HepG2 (cell line): ENCODE measurements around the gene DNAJC5. TPM values are rescaled to one million over a fixed set of nuclear protein-coding genes. Genes with fewer than 3 reads are reported as not detected.

Experiments used
- GZF1 ChIP-seq: sonication (generic); formaldehyde crosslinking; IDR thresholded peaks from 2 replicates; pipeline ENCODE4 v1.5.1; 2020; ENCODE audit warnings: mild to moderate bottlenecking, missing genetic modification reagents
- HBP1 ChIP-seq: IDR thresholded peaks from 2 replicates; pipeline ENCODE4 v1.6.1; 2016; ENCODE audit warnings: low read depth, control low read depth
- HMG20A ChIP-seq: IDR thresholded peaks from 2 replicates; pipeline ENCODE4 v1.6.1; 2016; ENCODE audit warnings: borderline replicate concordance
- JUNB ChIP-seq: sonication (generic); formaldehyde crosslinking; IDR thresholded peaks from 2 replicates; pipeline ENCODE4 v1.8.0; 2022; ENCODE audit warnings: missing genetic modification reagents, mild to moderate bottlenecking, borderline replicate concordance
- KLF13 ChIP-seq: sonication (generic); formaldehyde crosslinking; IDR thresholded peaks from 2 replicates; pipeline ENCODE4 v1.4.0; 2020; ENCODE audit warnings: mild to moderate bottlenecking, missing genetic modification reagents
- MXD3 ChIP-seq: IDR thresholded peaks from 2 replicates; pipeline ENCODE4 v1.6.1; 2016; ENCODE audit warnings: mild to moderate bottlenecking, missing biosample characterization, missing genetic modification reagents
- NFIC ChIP-seq: IDR thresholded peaks from 2 replicates; pipeline ENCODE4 v1.6.1; 2012; ENCODE audit warnings: mild to moderate bottlenecking, low read length, inconsistent platforms
- PPARG ChIP-seq: conservative IDR thresholded peaks from 2 replicates; pipeline ENCODE4 v1.6.1; 2016; ENCODE audit warnings: missing biosample characterization, missing genetic modification reagents
- RCOR2 ChIP-seq: IDR thresholded peaks from 2 replicates; pipeline ENCODE4 v1.6.1; 2016; ENCODE audit warnings: missing biosample characterization, missing genetic modification reagents
- TBL1XR1 ChIP-seq: fragments of 150-350 bp; IDR thresholded peaks from 2 replicates; pipeline ENCODE4 v1.6.1; 2014; ENCODE audit warnings: borderline replicate concordance, low read length; ENCODE audit not compliant: partially characterized antibody
- ZFP82 ChIP-seq: sonication (generic); formaldehyde crosslinking; IDR thresholded peaks from 2 replicates; pipeline ENCODE4 v1.5.1; 2020; ENCODE audit warnings: mild to moderate bottlenecking, missing genetic modification reagents, borderline replicate concordance
- ZNF547 ChIP-seq: sonication (generic); formaldehyde crosslinking; IDR thresholded peaks from 2 replicates; pipeline ENCODE4 v1.5.1; 2020; ENCODE audit warnings: mild to moderate bottlenecking, missing genetic modification reagents
- ZNF598 ChIP-seq: sonication (generic); formaldehyde crosslinking; IDR thresholded peaks from 2 replicates; pipeline ENCODE4 v1.5.1; 2020; ENCODE audit warnings: mild to moderate bottlenecking, missing genetic modification reagents, borderline replicate concordance
- ZNF652 ChIP-seq: IDR thresholded peaks from 2 replicates; pipeline ENCODE4 v1.6.1; 2016; ENCODE audit warnings: low read depth, borderline replicate concordance
- ZNF674 ChIP-seq: sonication (generic); formaldehyde crosslinking; IDR thresholded peaks from 2 replicates; pipeline ENCODE4 v1.5.0; 2020; ENCODE audit warnings: low read depth, mild to moderate bottlenecking, missing genetic modification reagents
- ZNF709 ChIP-seq: sonication (generic); formaldehyde crosslinking; IDR thresholded peaks from 2 replicates; pipeline ENCODE4 v1.5.0; 2020; ENCODE audit warnings: mild to moderate bottlenecking, missing genetic modification reagents
- ZNF713 ChIP-seq: sonication (generic); formaldehyde crosslinking; IDR thresholded peaks from 2 replicates; pipeline ENCODE4 v1.4.0; 2020; ENCODE audit warnings: mild to moderate bottlenecking, missing genetic modification reagents
- ZNF761 ChIP-seq: sonication (generic); formaldehyde crosslinking; conservative IDR thresholded peaks from 2 replicates; pipeline ENCODE4 v1.4.0; 2020; ENCODE audit warnings: mild to moderate bottlenecking, missing genetic modification reagents
- ZNF839 ChIP-seq: sonication (generic); formaldehyde crosslinking; IDR thresholded peaks from 2 replicates; pipeline ENCODE4 v1.4.0; 2020; ENCODE audit warnings: missing genetic modification reagents, mild to moderate bottlenecking, borderline replicate concordance
- polyA plus RNA-seq, 8 experiments: library from polyadenylated mRNA; depleted of rRNA in 3 of 8; stranded (reverse) in 7 of 8; unstranded in 1 of 8; fragments of >200 nt; fragmentation: Illumina TruSeq in 4 of 8; extraction: Trizol in 4 of 8; gene quantifications; 2 replicates each; pipeline versions ENCODE4 v1.2.1 to v1.2.3, GENCODE V29; 2011 to 2016; ENCODE audit warnings: low read depth in 4 of 8, missing spikeins in 1 of 8, mixed read lengths in 1 of 8; ENCODE audit not compliant: insufficient read depth in 1 of 8
- total RNA-seq, 5 experiments: library from RNA; depleted of rRNA; stranded (reverse); fragments of >200 nt; fragmentation: Illumina TruSeq; extraction: Trizol; gene quantifications; 2 replicates each; pipeline ENCODE4 v1.2.3, GENCODE V29; 2016; ENCODE audit warnings: low read depth in 1 of 5
- TF ChIP-seq, protein P1 (sequence below): sonication (generic); formaldehyde crosslinking; IDR thresholded peaks from 2 replicates; pipeline ENCODE4 v1.8.1; 2023; ENCODE audit warnings: mild to moderate bottlenecking, missing genetic modification reagents
- TF ChIP-seq, protein P2 (sequence below): IDR thresholded peaks from 2 replicates; pipeline ENCODE4 v1.4.0; 2020; ENCODE audit warnings: mild to moderate bottlenecking, missing genetic modification reagents

The DNAJC5 gene
- total and polyA plus RNA-seq, 2 of the 13 experiments (the other 11 are each of a cell fraction or from before 2014, with no cell fraction given), result 42.8 to 64.5 TPM

- peak; percentile 73; the same call in 1 of the 2 replicates for TF ChIP-seq ZNF674
- peak; percentile 64; the same call in 1 of the 2 replicates for TF ChIP-seq RCOR2 (CRISPR knock-in tag)
- TF ChIP-seq JUNB (CRISPR knock-in tag), result no peak; the same call in 1 of the 2 replicates
- no peak for TF ChIP-seq ZNF652 (CRISPR knock-in tag)
- TF ChIP-seq TBL1XR1, result no peak
- peak; percentile 86 for TF ChIP-seq ZNF709
- TF ChIP-seq HBP1 (CRISPR knock-in tag), result peak; percentile 84
- peak; percentile 62; the same call in 1 of the 2 replicates for TF ChIP-seq KLF13 (CRISPR knock-in tag)
- TF ChIP-seq ZNF761 (CRISPR knock-in tag), result peak; percentile 59; the same call in 1 of the 2 replicates
- no peak; the same call in 1 of the 2 replicates for TF ChIP-seq PPARG (CRISPR knock-in tag)
- TF ChIP-seq GZF1 (CRISPR knock-in tag), result no peak
- no peak; the same call in 1 of the 2 replicates for TF ChIP-seq ZNF839 (CRISPR knock-in tag)
- TF ChIP-seq ZFP82 (CRISPR knock-in tag), result peak; percentile 83; the same call in 1 of the 2 replicates
- TF ChIP-seq MXD3 (CRISPR knock-in tag), result peak; percentile 82
- TF ChIP-seq HMG20A (CRISPR knock-in tag), result no peak; the same call in 1 of the 2 replicates
- 0 out of 2 replicates have a peak, but pooled peaks have one; percentile 78 for TF ChIP-seq ZNF547 (CRISPR knock-in tag)
- TF ChIP-seq, protein P1, sequence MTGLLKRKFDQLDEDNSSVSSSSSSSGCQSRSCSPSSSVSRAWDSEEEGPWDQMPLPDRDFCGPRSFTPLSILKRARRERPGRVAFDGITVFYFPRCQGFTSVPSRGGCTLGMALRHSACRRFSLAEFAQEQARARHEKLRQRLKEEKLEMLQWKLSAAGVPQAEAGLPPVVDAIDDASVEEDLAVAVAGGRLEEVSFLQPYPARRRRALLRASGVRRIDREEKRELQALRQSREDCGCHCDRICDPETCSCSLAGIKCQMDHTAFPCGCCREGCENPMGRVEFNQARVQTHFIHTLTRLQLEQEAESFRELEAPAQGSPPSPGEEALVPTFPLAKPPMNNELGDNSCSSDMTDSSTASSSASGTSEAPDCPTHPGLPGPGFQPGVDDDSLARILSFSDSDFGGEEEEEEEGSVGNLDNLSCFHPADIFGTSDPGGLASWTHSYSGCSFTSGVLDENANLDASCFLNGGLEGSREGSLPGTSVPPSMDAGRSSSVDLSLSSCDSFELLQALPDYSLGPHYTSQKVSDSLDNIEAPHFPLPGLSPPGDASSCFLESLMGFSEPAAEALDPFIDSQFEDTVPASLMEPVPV (CRISPR knock-in tag), result peak; percentile 80; the same call in 1 of the 2 replicates
- TF ChIP-seq ZNF713 (CRISPR knock-in tag), result no peak
- TF ChIP-seq ZNF598 (CRISPR knock-in tag), result peak; percentile 65; the same call in 1 of the 2 replicates
- TF ChIP-seq NFIC, result no peak
- TF ChIP-seq, protein P2, sequence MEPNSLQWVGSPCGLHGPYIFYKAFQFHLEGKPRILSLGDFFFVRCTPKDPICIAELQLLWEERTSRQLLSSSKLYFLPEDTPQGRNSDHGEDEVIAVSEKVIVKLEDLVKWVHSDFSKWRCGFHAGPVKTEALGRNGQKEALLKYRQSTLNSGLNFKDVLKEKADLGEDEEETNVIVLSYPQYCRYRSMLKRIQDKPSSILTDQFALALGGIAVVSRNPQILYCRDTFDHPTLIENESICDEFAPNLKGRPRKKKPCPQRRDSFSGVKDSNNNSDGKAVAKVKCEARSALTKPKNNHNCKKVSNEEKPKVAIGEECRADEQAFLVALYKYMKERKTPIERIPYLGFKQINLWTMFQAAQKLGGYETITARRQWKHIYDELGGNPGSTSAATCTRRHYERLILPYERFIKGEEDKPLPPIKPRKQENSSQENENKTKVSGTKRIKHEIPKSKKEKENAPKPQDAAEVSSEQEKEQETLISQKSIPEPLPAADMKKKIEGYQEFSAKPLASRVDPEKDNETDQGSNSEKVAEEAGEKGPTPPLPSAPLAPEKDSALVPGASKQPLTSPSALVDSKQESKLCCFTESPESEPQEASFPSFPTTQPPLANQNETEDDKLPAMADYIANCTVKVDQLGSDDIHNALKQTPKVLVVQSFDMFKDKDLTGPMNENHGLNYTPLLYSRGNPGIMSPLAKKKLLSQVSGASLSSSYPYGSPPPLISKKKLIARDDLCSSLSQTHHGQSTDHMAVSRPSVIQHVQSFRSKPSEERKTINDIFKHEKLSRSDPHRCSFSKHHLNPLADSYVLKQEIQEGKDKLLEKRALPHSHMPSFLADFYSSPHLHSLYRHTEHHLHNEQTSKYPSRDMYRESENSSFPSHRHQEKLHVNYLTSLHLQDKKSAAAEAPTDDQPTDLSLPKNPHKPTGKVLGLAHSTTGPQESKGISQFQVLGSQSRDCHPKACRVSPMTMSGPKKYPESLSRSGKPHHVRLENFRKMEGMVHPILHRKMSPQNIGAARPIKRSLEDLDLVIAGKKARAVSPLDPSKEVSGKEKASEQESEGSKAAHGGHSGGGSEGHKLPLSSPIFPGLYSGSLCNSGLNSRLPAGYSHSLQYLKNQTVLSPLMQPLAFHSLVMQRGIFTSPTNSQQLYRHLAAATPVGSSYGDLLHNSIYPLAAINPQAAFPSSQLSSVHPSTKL (CRISPR knock-in tag), result peak; percentile 72
Measured at GRCh38 chr20:63894358-63895201, at the start of gene DNAJC5 (continued).
